GM12875 (cell line): Measurements from ENCODE around the gene DACH1.

Experiments
- H3K4me3 ChIP-seq: one replicate; pipeline ENCODE4 v1.5.1; 2011; ENCODE audit warnings: low read depth, low read length, control low read depth
- TF ChIP-seq, protein P1 (sequence below): IDR thresholded peaks from 2 replicates; pipeline ENCODE4 v1.5.1; 2011; ENCODE audit warnings: low read depth, mild to moderate bottlenecking, control low read depth, inconsistent platforms, low read length, moderate library complexity, borderline replicate concordance; ENCODE audit not compliant: insufficient read depth

DACH1 gene

DNA sequence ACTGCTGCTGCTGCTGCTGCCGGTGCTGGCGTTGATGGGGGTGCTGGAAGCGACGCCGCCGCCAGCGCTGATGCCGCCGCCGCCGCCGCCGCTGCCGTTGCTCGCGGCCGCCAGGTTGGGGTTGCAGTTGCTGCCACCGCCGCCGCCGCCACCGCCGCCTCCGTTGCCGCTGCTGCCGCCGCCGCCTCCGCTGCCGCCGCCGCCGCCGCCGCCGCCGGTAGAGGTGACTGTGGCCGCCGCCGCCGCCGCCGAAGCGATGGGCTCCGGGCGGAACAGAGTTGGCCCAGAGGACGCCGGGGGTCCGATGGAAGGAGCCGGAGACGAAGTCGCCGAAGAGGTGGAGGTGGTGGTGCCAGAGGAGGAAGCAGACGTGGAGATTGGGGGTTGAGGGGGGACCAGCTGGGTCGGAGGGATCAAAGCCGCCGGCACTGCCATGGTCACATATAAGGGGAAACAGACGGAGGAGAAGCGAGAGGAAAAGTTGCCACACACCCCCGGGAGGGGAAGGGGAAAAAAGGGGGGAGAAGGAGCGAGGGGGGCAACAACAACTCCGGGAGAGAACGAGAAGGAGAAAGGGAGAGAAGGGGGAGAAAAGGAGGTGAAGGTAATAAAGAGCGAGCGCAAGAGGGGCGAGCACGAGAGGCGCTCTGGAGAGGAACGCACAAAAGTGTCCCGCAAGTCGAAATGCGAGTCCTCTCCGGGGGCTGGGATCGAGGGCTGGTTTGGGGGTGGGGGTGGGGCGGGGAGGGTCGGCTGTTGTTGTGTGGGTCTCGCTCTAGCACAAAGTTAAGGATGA lies 471 bp downstream of the DACH1 start:
- peak overlapping the region; percentile 43 for H3K4me3 ChIP-seq
- TF ChIP-seq, protein P1, sequence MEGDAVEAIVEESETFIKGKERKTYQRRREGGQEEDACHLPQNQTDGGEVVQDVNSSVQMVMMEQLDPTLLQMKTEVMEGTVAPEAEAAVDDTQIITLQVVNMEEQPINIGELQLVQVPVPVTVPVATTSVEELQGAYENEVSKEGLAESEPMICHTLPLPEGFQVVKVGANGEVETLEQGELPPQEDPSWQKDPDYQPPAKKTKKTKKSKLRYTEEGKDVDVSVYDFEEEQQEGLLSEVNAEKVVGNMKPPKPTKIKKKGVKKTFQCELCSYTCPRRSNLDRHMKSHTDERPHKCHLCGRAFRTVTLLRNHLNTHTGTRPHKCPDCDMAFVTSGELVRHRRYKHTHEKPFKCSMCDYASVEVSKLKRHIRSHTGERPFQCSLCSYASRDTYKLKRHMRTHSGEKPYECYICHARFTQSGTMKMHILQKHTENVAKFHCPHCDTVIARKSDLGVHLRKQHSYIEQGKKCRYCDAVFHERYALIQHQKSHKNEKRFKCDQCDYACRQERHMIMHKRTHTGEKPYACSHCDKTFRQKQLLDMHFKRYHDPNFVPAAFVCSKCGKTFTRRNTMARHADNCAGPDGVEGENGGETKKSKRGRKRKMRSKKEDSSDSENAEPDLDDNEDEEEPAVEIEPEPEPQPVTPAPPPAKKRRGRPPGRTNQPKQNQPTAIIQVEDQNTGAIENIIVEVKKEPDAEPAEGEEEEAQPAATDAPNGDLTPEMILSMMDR, result no peak

DNA sequence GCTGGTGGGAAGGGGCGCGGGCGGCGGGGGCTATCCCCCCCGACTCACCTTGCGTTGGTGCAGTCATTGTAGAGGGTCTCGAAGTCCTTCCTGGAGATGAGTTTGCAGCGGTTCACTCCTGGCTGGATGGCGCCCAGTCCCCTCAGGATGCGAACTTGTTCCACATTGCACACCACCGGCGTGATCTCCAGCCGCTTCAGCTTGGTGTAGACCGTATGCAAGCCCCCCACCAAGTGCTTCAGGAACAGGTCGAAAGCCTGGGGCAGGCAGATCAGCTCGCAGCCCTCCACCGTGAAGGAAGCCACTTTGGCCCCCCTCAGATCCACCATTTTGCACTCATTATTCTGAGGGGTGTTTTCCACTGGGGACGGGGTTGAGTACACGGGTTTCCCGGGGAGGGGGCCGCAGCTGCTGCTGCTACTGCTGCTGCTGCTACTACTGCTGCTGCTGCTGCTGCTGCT lies 1.1 kb downstream of the DACH1 start:
- H3K4me3 ChIP-seq, result peak overlapping the region; percentile 39
- TF ChIP-seq, protein P1, result no peak

DNA sequence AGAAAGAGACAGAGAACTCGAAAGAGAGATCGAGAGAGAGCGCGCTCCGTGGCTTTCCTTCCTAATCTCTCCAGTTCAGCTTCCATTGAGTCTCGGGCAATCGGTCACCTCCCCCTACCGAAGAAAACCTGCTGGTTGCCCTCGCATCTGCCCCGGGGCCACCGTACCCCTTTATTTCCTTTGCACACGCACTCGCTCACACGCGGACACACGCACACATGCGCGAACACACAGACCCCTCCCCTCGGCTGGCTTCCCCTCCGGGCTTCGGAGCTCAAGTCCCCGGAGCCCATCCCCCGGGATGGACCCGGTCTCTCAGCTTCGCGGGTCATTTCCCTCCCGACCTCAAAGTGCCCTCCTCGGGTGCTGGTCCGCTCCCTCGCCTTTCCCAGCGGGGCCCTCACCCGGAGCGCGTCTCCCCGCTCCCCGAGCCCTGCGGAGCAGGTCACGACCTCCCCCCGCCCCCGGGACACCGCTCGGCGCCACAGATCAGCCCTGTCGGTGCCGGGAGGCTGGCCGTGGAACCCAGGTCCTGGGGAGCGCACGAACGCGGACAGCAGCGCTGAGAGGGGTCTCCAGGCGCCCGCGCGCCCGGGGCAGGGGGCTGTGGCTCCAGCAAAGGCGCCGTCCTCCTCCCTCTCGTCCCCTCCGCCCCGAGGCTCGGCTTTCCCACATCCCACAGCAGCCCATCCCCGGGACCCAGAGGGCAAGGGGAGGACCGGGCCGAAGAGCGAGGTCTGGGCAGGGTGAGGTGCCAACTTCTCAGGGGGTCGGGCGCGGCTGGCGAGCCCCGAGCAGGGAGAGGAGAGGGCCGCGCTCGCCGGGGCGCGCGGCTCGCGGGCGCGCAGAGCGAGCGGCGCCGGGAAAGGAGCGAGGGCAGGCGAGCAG lies 1.8 kb downstream of the DACH1 start:
- peak overlapping the region; percentile 39 for H3K4me3 ChIP-seq

DNA sequence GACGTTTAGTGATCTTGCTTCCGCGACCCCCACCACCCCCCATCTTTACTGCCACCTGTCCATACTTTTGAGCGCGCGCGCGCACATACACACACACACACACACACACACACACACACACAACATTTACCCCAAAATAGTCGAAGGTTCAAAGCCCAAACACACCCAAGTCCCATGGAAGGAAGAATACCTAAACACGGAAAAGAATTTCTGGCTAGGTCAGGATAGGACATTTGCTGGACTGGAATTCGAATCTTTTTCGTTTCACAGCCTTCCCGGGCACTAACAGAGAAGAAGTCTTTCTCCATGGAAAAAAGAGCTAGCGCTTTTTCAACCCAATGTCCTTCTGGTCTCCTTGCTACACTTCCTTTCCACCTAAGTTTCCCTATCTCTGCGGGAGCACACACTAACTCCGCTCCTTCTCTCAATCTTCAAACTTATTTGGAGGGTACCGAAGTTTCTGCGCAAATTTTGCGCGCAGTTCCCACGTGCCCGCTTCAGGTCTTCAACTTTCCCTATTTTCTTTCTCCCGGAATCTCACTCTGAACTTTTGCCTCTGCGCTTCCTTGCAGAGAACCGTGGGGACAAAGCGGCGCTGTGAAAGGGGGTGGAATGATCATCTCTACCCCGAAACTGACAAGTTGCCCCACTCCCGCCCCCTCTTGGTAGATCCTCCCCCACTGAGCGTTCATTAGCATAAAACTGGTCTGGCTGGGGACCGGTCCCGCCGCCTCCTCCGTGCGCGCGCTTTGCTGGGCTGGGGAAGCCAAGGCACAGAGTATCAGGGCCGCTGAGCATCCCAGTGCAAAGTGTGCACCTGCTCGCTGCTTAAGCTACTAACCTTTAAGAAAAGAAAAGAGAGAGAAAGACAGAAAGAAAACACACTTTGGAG lies 2.7 kb downstream of the DACH1 start:
- no peak overlapping the region for H3K4me3 ChIP-seq
- TF ChIP-seq, protein P1, result no peak

More for the DNA sequence above, 1.8 kb downstream of the DACH1 start:
- TF ChIP-seq, protein P1, result no peak

DNA sequence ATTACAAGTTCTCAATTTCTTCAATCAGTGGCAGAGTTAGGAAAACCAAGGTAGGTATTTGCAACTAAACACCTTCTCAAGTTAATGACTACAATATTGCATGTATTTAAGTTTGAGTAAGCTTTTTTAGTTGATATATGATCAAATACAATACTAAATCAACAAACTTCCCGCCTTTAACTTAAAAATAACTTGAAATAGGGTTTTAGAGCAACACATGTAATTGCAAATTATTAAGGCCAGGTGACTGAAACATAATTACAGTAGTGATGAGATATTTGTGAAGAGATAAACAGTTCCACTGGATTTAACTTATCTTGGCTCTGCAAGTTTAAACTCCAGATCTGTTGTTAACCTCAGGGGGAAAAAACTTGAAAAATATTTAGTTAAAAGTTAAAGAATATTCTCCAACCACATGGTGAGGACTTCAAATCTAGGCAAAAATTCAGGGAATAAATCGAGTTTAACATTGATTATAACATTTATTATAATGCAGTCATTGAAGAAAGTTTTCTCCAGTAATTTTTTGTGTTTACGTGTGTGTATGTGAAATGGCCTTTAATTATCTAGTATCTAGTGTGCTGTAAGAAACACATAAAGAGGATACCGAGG lies 3.6 kb downstream of the DACH1 start:
- no peak overlapping the region for H3K4me3 ChIP-seq
- TF ChIP-seq, protein P1, result no peak

DNA sequence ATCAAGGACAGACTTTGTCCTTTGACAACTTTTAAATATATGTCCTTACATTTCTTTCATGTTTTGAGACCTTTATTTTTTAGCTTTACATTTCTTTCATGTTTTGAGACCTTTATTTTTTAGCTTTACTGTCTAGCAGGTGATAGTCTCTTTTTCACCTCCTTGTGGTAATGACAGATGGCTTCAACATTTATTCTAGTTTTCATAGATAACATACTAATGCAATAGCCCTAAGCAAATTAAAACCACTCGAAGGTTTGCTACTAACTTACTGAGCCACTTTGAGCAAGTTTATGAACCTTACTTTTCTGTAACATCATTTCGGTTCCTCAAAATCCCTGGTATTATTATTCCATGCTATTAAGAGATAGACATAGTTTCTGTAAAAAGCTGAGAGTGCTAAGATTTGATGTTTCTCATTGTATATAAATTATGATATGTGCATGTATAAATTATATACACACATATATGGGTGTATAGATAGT lies 4.5 kb downstream of the DACH1 start:
- H3K4me3 ChIP-seq, result no peak overlapping the region
- TF ChIP-seq, protein P1, result no peak
